ENCODE results near the gene PPP6C. TPM values are rescaled to one million over a fixed set of nuclear protein-coding genes. Genes with fewer than 3 reads are reported as not detected.

Gene PPP6C
- total RNA-seq, 1 experiment from 2014 or later = 50.8 TPM

DNA sequence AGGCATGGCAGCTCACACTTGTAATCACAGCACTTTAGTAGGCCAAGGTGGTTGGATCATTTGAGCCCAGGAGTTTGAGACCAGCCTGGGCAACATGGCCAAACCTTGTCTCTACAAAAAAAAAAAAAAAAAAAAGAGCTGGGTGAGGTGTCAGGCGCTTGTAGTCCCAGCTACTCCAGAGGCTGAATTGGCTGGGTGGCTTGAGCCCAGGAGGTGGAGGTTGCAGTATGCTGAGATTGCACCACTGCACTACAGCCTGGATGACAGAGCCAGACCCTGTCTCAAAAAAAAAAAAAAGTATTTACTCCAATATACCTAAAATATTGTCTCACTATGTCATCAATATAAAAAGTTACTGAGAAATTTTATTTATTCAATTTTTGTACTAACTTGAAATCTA lies 49.0 kb downstream of the PPP6C start:
- Histone ChIP-seq H3K27me3 (replicated peaks; ENCODE audit: insufficient read depth, low read depth, low read length, poor library complexity) (no peaks in the 10 kb centered on the region), H3K36me3 (ENCODE audit: insufficient read depth, low read length, poor library complexity, severe bottlenecking) (peaks cover 5% of the 10 kb centered on the region), H3K4me3 (ENCODE audit: low read depth, low read length, poor library complexity, severe bottlenecking) (no peak overlapping the region), H3K27ac (ENCODE audit: low read depth, low read length, poor library complexity, severe bottlenecking) (no peak overlapping the region), H3K9me3 (ENCODE audit: low read depth, low read length, poor library complexity, severe bottlenecking) (no peaks in the 10 kb centered on the region), H3K4me1 (ENCODE audit: insufficient read depth, low read length, poor library complexity, severe bottlenecking) (no peaks in the 10 kb centered on the region)
- no peak for TF ChIP-seq EZH2 (IDR thresholded peaks at IDR 0.05; ENCODE audit: borderline replicate concordance, low read depth, low read length, poor library complexity, severe bottlenecking)
- TF ChIP-seq, protein P1, sequence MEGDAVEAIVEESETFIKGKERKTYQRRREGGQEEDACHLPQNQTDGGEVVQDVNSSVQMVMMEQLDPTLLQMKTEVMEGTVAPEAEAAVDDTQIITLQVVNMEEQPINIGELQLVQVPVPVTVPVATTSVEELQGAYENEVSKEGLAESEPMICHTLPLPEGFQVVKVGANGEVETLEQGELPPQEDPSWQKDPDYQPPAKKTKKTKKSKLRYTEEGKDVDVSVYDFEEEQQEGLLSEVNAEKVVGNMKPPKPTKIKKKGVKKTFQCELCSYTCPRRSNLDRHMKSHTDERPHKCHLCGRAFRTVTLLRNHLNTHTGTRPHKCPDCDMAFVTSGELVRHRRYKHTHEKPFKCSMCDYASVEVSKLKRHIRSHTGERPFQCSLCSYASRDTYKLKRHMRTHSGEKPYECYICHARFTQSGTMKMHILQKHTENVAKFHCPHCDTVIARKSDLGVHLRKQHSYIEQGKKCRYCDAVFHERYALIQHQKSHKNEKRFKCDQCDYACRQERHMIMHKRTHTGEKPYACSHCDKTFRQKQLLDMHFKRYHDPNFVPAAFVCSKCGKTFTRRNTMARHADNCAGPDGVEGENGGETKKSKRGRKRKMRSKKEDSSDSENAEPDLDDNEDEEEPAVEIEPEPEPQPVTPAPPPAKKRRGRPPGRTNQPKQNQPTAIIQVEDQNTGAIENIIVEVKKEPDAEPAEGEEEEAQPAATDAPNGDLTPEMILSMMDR (conservative IDR thresholded peaks at IDR 0.05; ENCODE audit: low read depth, low read length) = no peak
- no TSS peak for BruUV-seq (replicated peaks)
- no peak for DNase-seq (ENCODE audit: low spot score)
- intact Hi-C loops (cut with micrococcal nuclease; ENCODE audit: unreplicated experiment) = loop anchor here (5.0 to 10.0 kb wide), 2 partner anchors 286 to 368 kb away; partner anchors contain the start of genes NR6A1 and WDR38
- POLR2A ChIA-PET (ENCODE audit: low non-redundant PET) = no interaction called here
- CTCF ChIA-PET = no interaction called here

DNA sequence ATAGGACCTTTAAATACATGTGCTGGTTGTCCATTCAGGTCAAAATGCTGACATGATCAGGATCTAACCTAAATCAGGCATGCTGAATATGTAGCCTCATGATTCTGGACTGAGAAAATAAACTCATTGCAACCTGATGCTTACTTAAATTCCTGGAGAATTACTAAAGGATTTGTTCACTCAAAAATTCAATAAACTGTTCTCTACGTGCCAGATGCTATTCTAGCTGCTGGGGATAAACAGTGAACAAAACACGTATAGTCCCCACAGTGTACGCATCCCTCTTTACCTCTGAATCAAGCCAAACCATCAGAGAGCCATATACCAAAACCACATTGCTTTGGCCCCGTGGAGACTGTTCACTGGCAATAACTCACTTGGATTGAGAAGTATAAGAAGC lies 52.4 kb downstream of the PPP6C start:
- POLR2A ChIA-PET (ENCODE audit: low non-redundant PET) = no interaction called here
- peaks cover 3% of the 10 kb centered on the region for H3K9me3 ChIP-seq (ENCODE audit: low read depth, low read length, poor library complexity, severe bottlenecking)
- intact Hi-C loops (cut with micrococcal nuclease; ENCODE audit: unreplicated experiment) = no loop called here

DNA sequence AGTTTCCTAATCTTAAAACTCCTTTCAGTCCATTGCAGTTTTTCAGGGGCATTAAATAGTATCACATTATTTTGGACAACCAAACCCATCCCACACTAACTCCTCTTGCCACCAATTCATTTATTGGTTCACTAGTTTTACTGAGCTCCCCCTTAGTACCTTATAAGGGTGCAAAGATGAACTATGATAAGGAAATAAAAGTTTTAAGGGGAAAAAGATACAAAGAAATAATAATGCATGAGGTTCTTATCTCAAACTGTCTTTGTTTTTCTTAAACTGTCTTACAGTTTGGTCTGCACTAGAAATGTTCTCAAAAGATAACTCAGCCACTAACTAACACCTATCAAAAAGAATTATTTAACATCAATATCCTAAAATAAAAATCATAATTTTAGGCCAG lies 54.6 kb downstream of the PPP6C start:
- CTCF ChIA-PET = no interaction called here
- Histone ChIP-seq H3K4me1 (ENCODE audit: insufficient read depth, low read length, poor library complexity, severe bottlenecking) (no peaks in the 10 kb centered on the region), H3K4me3 (ENCODE audit: low read depth, low read length, poor library complexity, severe bottlenecking) (no peak overlapping the region), H3K27ac (ENCODE audit: low read depth, low read length, poor library complexity, severe bottlenecking) (no peak overlapping the region), H3K36me3 (ENCODE audit: insufficient read depth, low read length, poor library complexity, severe bottlenecking) (peaks cover 5% of the 10 kb centered on the region), H3K27me3 (replicated peaks; ENCODE audit: insufficient read depth, low read depth, low read length, poor library complexity) (no peaks in the 10 kb centered on the region), H3K9me3 (ENCODE audit: low read depth, low read length, poor library complexity, severe bottlenecking) (peaks cover 3% of the 10 kb centered on the region)
- no TSS peak for BruUV-seq (replicated peaks)
- POLR2A ChIA-PET (ENCODE audit: low non-redundant PET) = no interaction called here
- no peak for DNase-seq (ENCODE audit: low spot score)
- intact Hi-C loops (cut with micrococcal nuclease; ENCODE audit: unreplicated experiment) = no loop called here
- no peak for TF ChIP-seq EZH2 (IDR thresholded peaks at IDR 0.05; ENCODE audit: borderline replicate concordance, low read depth, low read length, poor library complexity, severe bottlenecking)
- TF ChIP-seq, protein P1 (conservative IDR thresholded peaks at IDR 0.05; ENCODE audit: low read depth, low read length) = no peak

More for the DNA sequence above, 52.4 kb downstream of the PPP6C start:
- CTCF ChIA-PET = no interaction called here
- no peak overlapping the region for H3K4me3 ChIP-seq (ENCODE audit: low read depth, low read length, poor library complexity, severe bottlenecking)
- DNase-seq (ENCODE audit: low spot score) = no peak
- H3K36me3 ChIP-seq (ENCODE audit: insufficient read depth, low read length, poor library complexity, severe bottlenecking) = peaks cover 5% of the 10 kb centered on the region
- H3K27me3 ChIP-seq (replicated peaks; ENCODE audit: insufficient read depth, low read depth, low read length, poor library complexity) = no peaks in the 10 kb centered on the region
- no peak overlapping the region for H3K27ac ChIP-seq (ENCODE audit: low read depth, low read length, poor library complexity, severe bottlenecking)
- no TSS peak for BruUV-seq (replicated peaks)
- TF ChIP-seq, protein P1 (conservative IDR thresholded peaks at IDR 0.05; ENCODE audit: low read depth, low read length) = no peak
- no peak for TF ChIP-seq EZH2 (IDR thresholded peaks at IDR 0.05; ENCODE audit: borderline replicate concordance, low read depth, low read length, poor library complexity, severe bottlenecking)
- no peaks in the 10 kb centered on the region for H3K4me1 ChIP-seq (ENCODE audit: insufficient read depth, low read length, poor library complexity, severe bottlenecking)

Measured in A673 (cell line).